Measurements from ENCODE around the gene CDK19.

DNA sequence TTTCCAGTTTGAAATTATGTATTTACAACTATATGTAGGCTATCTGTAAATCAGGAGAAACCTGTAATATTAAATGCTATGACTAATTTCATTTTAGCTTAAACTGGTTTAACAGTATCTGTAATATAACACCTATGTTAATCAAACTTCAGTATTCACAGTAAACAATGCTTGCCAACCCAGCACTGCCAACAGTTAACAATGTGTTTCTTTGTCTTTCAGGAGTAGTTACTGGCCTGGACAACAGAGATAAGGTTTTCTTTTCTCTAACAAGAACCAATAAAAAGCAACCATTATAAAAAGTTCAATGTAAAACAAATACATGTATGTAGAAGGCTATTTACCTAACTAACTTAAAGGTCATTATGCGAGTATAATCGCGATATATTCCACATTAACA is 158.8 kb downstream of the CDK19 start:
- TF ChIP-seq, protein P1, sequence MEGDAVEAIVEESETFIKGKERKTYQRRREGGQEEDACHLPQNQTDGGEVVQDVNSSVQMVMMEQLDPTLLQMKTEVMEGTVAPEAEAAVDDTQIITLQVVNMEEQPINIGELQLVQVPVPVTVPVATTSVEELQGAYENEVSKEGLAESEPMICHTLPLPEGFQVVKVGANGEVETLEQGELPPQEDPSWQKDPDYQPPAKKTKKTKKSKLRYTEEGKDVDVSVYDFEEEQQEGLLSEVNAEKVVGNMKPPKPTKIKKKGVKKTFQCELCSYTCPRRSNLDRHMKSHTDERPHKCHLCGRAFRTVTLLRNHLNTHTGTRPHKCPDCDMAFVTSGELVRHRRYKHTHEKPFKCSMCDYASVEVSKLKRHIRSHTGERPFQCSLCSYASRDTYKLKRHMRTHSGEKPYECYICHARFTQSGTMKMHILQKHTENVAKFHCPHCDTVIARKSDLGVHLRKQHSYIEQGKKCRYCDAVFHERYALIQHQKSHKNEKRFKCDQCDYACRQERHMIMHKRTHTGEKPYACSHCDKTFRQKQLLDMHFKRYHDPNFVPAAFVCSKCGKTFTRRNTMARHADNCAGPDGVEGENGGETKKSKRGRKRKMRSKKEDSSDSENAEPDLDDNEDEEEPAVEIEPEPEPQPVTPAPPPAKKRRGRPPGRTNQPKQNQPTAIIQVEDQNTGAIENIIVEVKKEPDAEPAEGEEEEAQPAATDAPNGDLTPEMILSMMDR (IDR thresholded peaks at IDR 0.05; ENCODE audit: low read length), result no peak
- no peak for TF ChIP-seq EZH2phosphoT487 (IDR thresholded peaks at IDR 0.05; ENCODE audit: low read length)

All from MM.1S (cell line).